Mesenteric fat pad (tissue), 1 donor: ENCODE measurements around the gene MRPL14. TPM values are rescaled to one million over a fixed set of nuclear protein-coding genes. Genes with fewer than 3 reads are reported as not detected.

ENCODE experiments used
- DNase-seq: peaks from one replicate; pipeline ENCODE4 v3.0.0-alpha.2; 2020; ENCODE audit warnings: low spot score
- total RNA-seq: library from RNA; stranded (reverse); fragmentation: NEBNext Ultra II Directional; extraction: Animal tissue kit (Norgen Biotek cat#: 25700); gene quantifications from one replicate; pipeline ENCODE4 v1.2.1, GENCODE V29; 2021
- donor health status: DM: yes; HTN: yes; CAD: no.

Gene MRPL14
- total RNA-seq, 1 donor from 2014 or later: 36.7 TPM

- no peak for DNase-seq
Observed at GRCh38 chr6:44081753-44082152, 45.5 kb downstream of the MRPL14 start.

- no peak for DNase-seq
Observed at GRCh38 chr6:44080561-44081521, 46.4 kb downstream of the MRPL14 start.

- no peak for DNase-seq
Observed at GRCh38 chr6:44079672-44080071, 47.6 kb downstream of the MRPL14 start.

GRCh38 chr6:44078827-44079671 is 48.2 kb downstream of the MRPL14 start:
- no peak for DNase-seq

- no peak for DNase-seq
Observed at GRCh38 chr6:44078219-44078826, 48.9 kb downstream of the MRPL14 start.

- DNase-seq: no peak
Observed at GRCh38 chr6:44077214-44077946, 49.9 kb downstream of the MRPL14 start.

- no peak for DNase-seq
Observed at GRCh38 chr6:44076356-44077213, 50.7 kb downstream of the MRPL14 start.

- no peak for DNase-seq
Observed at GRCh38 chr6:44075647-44076355, 51.5 kb downstream of the MRPL14 start.

- DNase-seq: no peak
Observed at GRCh38 chr6:44074813-44075646, 52.2 kb downstream of the MRPL14 start.

- DNase-seq: no peak
Observed at GRCh38 chr6:44074439-44074812, 52.8 kb downstream of the MRPL14 start.

GRCh38 chr6:44073612-44074438 is 53.4 kb downstream of the MRPL14 start:
- no peak for DNase-seq

GRCh38 chr6:44072959-44073611 is 54.2 kb downstream of the MRPL14 start:
- DNase-seq: no peak

- no peak for DNase-seq
Observed at GRCh38 chr6:44072452-44072958, 54.7 kb downstream of the MRPL14 start.

- DNase-seq: no peak
Observed at GRCh38 chr6:44071670-44072451, 55.4 kb downstream of the MRPL14 start.

- no peak for DNase-seq
Observed at GRCh38 chr6:44068607-44069296, 58.5 kb downstream of the MRPL14 start.
